Fibroblast of the conjunctiva (primary cell): Measurements from ENCODE around the gene ARHGAP15.

ENCODE experiments used
- DNase-seq: peaks from one replicate; pipeline ENCODE4 v3.0.0-alpha.2; 2010; ENCODE audit warnings: low read depth

Gene ARHGAP15

DNA sequence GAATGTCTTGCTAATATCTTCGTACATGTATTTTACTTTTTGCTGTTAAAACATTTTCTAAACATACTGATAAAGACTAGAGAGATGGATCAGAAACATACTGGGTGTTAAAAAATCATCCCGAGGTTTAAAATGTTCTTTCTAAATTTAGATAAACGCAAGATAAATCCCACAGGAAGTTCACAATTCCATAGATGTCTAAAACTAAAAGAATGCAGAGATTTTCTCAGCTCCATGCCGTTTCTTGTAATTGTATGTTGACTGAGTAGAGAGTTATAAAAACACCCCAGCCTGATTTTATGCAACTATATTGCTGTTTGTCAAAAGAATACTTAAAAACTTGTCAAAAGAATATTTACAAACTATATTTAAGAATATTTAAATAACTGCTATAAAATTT is 455.7 kb downstream of the ARHGAP15 start:
- no peak for DNase-seq

DNA sequence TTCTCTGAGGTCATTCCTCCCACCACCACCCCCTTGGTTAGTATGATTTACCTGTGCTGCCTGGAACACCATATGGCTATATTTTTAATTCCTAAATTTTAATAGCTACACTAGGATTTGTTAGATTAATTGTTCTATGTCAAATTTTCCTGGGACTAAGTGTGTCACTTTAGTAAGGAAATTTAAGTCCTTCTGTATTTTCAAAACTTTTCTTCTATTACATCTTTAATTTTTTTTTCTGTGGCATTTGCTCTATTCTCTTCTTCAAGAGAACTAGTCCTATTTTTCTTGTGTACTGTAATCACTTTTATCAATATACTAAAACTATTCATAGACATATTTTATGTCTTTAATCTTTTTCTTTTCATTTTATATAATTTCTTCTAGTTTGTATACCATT is 456.9 kb downstream of the ARHGAP15 start:
- no peak for DNase-seq

DNA sequence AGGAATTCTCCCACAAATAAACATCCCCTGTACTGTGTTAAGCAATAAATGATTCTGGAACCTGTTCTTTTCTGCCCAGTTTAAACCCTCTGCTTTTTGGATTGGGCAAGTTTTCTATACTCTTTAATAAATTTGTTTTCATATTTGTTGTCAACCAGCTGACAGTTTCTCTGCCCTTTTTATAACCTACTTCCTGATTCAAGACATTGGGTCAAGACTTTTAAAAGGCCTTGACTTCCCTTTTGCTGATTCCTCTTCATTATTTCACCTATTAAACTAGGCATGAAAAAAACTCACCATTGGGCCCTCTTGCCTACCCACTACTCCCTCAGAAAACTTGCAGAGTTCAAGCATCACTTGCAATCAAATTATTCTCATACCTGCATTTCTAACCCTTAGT is 459.5 kb downstream of the ARHGAP15 start:
- no peak for DNase-seq

DNA sequence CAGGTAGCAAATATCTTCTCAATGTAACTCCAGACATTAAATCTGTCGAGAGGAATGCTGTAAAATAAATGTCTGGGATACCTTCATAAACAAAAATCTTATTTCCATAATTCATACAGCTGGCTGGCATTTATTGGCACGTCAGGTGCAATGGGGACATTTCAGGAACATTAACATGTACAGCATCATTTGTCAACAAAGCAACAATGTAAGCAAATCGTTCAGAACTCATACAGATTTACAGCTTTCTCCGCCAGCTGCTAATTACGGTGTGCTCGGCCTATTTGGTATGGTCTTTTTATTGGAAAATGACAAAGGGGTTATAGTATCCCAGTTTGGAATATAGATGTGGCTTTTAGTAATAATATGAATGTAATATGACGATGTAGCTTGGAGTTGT is 464.9 kb downstream of the ARHGAP15 start:
- DNase-seq = no peak

DNA sequence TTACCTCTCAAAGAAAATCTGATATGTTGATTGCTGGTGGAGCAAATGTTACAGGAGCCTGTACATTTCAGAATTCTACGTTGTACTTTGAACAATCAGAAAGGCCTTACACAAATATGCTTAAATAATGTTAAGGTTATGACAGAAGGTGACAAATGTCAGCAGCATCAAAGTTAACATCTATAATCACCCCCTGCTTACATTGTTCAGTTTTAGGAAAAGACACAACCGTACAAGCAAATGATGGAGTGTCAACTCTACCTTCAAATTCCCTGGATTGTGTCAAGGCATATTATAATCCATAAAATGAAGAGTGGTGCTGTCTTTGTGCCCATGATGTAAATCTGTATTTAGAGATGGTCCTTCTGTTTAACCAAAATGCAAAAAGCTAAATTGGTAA is 465.5 kb downstream of the ARHGAP15 start:
- DNase-seq = no peak

DNA sequence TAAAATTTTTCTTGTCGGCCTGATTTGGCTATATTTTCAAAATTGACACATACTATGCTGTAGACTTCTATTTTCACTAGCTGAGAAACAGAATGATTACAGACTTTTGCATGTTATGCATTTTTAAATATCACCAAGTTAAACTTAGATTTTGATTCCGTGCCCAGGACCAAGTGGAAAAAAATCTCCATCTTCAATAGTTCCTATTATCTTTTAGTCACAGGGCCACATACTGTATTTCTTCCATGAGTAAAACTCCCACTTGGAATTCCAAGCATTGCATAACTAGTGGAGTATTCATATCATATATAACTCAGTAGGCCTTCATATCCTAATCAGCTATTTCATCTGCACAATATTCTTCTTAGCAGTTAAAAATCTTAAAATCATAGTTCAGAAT is 470.9 kb downstream of the ARHGAP15 start:
- DNase-seq = no peak

DNA sequence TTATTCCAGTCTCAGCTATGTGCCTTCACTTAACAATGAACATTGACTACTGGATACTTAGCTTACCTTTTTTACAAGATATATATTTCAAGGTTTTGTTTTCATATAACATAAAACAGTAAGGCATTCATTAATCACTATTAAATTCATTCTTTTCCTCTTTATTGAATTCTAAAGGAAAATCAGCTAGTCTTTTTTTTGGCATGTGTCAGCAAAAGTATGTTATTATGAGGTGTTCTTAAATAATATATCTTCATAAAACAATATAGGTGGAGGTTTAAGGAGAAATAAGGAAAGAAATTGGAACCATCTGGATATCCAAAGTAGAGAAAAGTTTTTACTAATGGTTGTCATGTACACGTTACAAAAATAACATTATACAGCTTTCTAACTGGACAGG is 472.6 kb downstream of the ARHGAP15 start:
- DNase-seq = no peak

DNA sequence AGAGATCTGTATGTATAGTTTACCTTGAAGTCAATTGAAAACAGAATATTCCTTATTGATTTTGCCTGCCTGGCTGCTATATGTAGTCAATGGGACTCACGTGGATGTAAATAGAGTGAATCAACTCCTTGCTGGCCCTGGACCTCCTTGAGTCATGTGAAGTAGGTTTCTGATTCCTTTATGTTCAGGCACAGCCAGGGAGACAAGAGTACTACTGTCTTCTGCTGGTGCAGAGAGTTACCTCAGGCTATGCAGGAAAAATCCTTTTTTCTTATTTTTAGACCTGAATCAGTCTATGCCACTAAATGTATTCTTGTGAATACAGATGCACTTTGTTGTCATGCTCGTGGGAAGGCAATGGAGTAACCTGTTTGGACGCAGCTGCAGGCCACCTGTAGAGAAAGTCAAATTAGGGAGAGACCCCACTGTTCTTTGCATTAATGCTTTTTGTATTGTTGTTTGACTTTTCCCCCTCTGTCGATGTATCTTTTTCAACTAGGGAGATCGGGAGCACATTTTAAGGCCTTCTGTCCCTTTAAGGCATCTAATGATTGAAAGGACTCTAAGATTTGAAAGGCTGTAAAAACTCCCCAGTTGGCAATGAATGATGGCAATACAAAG is 473.9 kb downstream of the ARHGAP15 start:
- no peak for DNase-seq

DNA sequence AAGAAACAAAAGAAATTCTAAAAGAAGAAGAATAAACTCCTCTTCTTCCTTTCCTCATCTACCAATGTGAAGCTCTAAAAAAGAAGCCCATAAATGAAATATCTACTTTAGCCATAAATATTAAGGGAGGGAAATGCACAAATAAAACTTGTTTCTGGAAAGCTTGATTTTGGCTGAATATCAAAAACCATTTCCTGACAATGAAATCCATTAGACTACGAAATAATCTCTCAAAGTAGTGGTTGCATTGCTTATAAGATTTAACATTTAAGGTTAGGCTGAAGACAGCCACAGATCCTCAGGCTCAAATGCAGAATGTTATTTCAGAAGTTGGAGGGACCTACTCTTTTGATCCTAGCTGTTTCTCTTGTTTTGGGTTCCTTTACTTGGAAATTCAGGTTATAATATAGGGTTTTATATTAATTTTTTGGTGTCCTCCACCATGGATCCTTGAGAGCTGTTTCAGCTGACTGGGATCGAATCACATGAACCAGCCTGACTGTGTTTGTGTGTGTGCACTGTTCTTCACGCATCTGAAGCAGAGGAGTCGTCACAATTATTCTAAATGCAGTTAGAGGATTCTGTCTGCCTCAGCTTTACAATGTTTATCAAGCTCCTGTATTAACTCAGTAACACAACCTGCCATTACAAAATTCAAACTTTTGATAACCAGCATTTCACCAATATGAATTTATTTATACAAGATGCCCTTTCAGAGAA is 474.8 kb downstream of the ARHGAP15 start:
- DNase-seq = no peak

DNA sequence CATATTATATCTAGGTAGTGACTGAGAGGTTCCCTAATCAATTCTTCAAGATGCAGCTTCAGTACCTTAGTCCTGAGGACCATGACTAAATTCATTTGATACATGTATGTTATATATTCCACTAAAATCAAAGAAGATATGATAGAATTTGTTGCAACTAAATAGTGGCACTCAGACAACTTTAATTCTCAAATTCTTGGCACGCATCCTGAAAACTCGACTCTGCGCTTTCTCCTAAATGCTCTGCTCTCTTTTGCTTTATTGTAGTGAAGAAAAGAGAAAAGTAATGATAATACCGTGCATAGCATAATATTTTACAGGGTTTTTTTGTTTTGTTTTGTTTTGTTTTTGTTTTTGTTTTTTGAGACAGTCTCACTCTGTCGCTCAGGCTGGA is 475.3 kb downstream of the ARHGAP15 start:
- DNase-seq = no peak

DNA sequence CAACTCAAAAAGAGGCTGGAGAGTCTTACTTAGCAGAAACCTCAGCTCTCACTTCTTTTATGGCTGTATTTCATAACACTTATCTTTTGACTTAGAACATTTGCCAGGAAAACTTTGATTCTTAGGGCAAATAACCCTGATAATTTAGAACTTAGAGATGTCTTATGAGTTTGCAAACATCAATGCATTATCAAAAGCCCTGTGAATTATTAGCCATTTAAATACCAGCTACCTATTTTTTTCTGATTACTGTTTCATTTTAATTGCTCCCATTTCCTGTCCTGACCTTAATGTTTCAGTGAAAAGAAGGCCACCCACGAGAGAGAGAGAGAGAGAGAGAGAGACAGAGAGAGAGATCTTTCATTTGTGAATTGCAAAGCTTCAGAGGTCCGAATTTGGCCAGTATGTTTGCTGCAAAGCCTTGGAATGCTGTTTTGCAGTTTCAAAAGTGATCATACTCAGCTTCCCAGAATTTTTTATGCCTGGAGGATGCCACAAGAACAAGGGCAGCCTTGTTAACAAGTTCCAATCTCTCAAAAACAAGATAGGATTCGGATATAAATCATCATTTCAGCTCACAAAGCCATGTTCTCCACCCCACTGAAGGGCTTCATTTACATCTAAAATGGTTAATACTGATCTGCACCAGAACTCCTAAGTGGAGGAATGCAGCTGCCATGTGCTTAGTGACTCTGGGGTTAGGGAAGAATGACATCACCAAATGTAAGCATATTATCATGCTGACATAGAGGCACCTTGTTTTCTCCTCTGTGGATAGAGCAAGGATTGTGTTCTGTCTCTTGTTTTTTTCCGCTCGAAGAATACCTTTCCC is 478.2 kb downstream of the ARHGAP15 start:
- DNase-seq = no peak

DNA sequence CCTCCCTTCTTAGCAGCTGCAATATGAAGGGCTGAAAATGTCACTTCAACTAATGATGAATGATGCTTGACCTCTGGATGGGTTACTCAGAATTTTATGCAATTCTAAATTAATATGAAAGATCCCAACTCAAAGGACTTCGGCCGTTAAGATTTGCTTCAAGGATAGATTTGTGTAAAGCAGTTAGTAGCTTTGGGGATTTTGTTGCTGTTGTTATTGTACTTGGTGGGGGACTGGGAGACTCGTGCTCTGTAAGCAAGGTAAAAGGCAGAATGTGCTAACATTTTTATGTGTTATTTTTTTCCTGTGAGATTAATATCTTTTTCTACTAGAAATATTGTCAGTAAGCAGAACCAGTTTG is 478.8 kb downstream of the ARHGAP15 start:
- no peak for DNase-seq

DNA sequence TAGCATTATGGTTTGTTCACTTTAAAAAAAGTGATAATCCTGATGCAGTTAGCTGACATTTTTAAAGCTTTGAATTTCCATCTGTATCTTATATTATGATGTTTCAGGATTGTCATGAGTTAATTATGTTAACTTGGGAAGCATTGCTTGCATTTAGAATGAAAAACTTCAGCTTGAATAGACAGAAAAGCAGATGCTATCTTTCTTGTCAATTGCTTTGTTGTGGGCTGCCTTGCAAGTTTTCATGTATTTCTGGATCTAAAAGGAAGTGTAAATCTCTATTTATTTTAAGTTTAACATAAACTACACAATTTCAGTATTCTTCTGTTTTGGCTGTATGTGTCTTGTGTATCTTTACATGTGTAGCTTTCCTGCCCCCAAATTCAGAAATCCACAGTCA is 479.5 kb downstream of the ARHGAP15 start:
- DNase-seq = no peak

DNA sequence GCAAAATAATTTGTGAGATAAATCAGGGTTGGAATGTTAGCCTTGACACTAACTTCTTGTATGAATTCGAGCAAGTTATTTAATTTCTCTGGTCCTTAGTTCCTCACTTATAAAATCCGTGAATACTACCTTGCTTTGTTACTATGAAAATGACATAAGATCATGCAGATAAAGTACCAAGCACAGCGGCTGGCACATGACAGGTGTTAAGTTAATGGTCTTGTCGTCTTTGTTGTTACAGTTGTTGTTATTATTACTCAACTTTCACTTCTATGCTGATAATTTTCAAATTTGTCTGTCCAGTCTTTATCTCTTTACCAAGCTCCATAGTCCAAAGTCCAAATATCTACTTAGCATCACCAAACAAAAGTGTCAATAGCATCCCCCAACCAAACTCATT is 482.1 kb downstream of the ARHGAP15 start:
- DNase-seq = no peak

DNA sequence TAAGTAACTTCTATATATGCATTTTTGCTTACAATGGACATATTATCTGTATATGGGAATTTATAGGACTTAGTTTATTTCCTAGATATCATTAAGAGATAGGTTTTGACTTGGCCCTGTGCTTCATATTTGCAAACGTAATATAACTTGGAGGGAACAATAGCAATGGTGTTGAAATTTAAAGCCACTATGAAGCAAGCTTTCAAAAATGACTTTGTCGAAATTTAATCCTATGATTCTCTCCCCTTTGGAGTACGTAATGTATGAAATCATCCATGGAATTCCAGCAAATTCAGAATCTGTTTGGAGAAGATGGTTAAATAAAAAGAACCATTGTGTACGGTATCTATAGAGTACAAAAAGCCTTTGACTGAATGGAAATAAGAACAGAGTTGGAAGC is 486.3 kb downstream of the ARHGAP15 start:
- no peak for DNase-seq

DNA sequence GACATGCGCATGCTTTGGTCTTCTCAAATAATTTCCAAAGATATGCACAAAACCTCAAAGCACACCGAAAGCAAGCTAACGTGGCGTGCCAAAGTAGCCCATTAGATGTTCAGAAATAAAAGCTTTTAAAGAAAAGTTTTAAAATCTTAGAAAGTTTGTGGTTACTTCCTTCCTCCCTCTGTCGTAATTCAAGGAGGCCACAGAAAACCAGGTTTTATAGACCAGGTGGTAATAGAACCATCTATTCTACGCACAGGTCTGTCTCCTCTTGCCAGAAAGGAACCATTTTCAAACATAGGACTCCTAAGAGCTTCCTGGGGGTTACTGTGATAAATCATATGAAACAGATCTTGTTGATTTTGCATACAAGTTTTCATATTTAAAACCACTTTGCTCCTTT is 487.2 kb downstream of the ARHGAP15 start:
- DNase-seq = no peak

DNA sequence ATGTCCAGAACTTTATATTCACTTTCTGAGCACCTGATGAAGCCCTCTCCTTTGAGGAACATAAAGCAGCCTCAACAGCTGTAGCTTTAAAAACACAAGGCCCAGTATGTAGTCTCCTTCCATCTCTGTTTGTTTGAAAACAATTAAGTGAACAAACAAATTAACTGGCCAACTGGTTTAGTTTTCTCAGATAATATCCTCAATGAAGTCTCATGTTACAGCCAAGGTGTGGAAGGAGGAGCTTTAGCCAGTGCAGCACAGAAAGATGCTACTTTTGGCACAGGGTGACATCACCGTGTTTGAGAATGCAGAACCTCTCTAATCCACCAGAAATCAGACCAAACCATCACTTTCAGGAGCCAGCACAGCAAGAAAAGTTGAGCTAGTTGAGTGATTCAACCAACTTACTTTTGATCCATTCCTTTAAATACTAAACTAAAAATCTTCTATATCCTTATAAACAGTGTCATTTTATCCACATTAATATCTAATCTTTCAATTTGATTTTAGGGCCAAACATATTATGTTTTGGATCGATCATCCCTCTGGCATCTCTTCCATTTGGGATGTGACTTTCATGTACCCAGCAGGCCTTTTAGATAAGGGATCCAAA is 488.7 kb downstream of the ARHGAP15 start:
- no peak for DNase-seq

DNA sequence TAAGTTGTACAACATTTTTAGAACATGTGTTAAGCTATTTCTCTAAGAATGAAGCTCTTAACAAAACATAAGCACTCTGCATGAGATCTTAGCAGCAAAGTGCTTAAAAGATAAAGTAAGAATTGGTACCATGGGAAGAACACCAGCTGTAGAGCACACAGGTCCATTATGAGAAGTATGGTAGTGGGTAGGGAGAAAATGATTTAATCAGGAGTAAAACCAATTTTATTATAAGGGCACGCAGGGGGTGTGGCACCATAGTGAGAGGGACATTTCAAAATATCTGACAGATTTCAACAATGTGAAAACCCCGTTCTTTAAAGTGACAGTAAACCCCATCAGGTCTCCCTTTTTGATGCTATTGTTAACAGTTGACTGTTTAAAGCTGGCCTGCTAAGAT is 492.9 kb downstream of the ARHGAP15 start:
- no peak for DNase-seq

DNA sequence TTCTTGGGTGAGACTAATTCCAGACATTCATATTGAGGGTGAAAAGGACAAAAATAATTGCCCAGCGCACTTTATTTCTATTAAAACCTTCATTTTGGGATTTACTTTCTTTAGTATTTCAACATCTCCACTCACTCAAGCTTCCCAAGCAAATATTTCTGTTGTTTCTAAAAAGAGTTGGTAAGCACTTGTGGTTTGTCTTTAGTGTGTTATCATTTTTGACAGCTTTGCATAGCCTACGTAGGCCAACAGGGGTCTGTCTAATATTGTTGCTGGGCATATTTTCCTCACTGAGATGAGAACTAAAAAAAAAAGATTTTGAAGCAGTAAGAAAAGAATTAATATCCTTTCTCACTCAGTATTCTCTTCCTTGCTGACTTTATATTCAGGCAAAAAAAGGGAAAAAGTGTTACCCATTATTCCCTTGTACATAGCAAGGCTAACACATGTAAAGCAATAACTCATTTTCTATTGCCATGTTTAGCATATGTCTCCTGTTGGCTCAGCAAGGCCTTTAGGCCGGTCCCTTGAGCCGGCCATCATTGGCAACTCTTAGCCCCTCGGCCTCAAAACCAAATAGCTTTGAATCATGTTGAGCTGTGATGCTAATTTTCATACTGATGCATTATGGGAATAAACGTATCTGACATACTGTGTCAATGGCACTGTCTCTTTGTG is 494.2 kb downstream of the ARHGAP15 start:
- DNase-seq = no peak

DNA sequence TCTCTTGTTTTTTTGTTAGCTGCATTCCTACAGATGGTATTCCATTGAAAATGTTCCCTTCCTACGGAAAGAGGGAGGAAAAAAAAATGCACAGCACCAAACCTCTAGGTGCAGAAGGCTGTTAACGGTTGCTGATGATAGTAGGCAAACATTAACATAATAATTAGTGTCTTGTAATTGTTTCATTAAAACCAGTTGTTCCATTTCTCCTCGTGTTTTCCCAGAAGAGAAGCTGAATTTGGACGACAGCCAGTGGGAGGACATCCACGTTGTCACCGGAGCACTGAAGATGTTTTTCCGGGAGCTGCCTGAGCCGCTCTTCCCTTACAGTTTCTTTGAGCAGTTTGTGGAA is 494.7 kb downstream of the ARHGAP15 start:
- DNase-seq = no peak

DNA sequence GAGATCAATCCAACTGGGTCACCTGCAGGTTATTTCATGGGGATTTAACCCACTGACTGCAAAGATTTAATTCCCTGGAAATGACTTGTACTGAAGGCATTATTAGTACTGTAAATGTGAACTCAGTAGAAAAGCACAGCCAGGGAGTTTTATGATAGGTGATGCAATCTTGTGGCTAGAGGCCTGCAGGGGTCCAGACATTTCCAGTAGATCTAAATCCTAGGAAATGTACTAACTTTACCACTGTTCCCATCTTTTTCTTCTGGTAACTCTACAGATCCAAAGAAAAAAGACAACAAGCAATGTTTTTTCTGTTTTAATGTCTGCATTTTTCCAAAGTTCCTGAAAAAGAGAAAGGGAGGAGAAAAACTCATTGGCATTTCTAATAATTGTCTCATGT is 500.1 kb downstream of the ARHGAP15 start:
- DNase-seq = peak; percentile 1

DNA sequence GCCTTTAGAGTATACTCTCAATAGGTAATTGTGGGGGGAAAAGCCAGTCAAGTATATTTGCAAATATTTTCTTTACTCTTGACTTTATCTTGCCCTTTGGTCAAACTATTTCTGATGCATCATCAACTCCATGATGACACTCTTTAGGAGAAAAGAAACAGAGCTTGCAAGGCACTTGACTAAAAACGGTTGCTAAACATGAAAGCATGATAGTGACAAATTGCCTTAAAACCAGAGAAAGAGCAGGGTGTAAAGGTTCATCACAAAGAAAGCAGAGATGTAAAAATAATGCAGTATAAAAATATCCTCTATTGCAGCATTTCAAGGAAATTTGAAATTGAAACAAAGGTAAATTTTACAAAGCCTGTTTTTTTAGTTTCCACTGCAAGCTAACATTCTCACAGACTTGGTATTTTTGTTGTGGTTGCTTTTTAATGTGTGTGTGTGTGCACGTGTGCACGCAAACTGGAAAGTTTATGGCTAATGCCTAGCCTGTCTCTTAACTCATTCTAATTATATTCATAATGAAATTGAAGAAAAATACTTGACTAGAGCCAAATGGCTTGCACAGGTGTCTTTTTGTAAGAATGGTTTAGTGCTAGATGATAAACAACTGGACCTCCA is 503.6 kb downstream of the ARHGAP15 start:
- DNase-seq = no peak
